CD4-positive, alpha-beta memory T cell (primary cell): ENCODE data around the gene BPI. TPM values are rescaled to one million over a fixed set of nuclear protein-coding genes. Genes with fewer than 3 reads are reported as not detected.

Experiments used
- CTCF ChIA-PET: fragments of 350-600 bp; sonication (Branson Sonifier 250); formaldehyde crosslinking; loops from one replicate; lab custom pipeline; 2021; ENCODE audit warnings: inconsistent platforms; ENCODE audit not compliant: partially characterized antibody; lab: Charles Lee
- POLR2A ChIA-PET: fragments of 350-600 bp; sonication (Branson Sonifier 250); formaldehyde crosslinking; loops from one replicate; lab custom pipeline; 2021; ENCODE audit not compliant: partially characterized antibody; lab: Charles Lee
- DNase-seq, 5 donors: peaks; one replicate each; pipeline versions ENCODE4 v3.0.0 to v3.0.0-alpha.2; 2020 to 2022; ENCODE audit warnings: mixed read lengths in 1 of 5
- H3K27ac ChIP-seq: one replicate; pipeline ENCODE4 v1.7.0; 2013; ENCODE audit warnings: low read depth, low read length
- H3K27me3 ChIP-seq: 2 replicates; pipeline ENCODE4 v1.7.0; 2013; ENCODE audit warnings: mild to moderate bottlenecking, low read length, moderate library complexity; ENCODE audit not compliant: insufficient read depth
- H3K36me3 ChIP-seq: 2 replicates; pipeline ENCODE4 v1.7.0; 2013; ENCODE audit warnings: mild to moderate bottlenecking, low read length, moderate library complexity; ENCODE audit not compliant: insufficient read depth
- H3K4me1 ChIP-seq: 2 replicates; pipeline ENCODE4 v1.7.0; 2013; ENCODE audit warnings: mild to moderate bottlenecking, low read length, moderate library complexity; ENCODE audit not compliant: insufficient read depth
- H3K4me3 ChIP-seq, 2 donors: one replicate each; pipeline ENCODE4 v1.7.0; 2013; ENCODE audit warnings: low read length in 2 of 2, mild to moderate bottlenecking in 1 of 2
- H3K9me3 ChIP-seq, 2 donors: one replicate each; pipeline ENCODE4 v1.7.0; 2013; ENCODE audit warnings: low read length in 2 of 2, control low read depth in 1 of 2; ENCODE audit not compliant: control insufficient read depth in 1 of 2
- H3K27ac Mint-ChIP-seq, 7 donors: one replicate each; pipeline ENCODE4 v1.8.0; 2020 to 2021; ENCODE audit warnings: mixed read lengths in 7 of 7, mild to moderate bottlenecking in 6 of 7, inconsistent platforms in 3 of 7, moderate library complexity in 3 of 7
- H3K27me3 Mint-ChIP-seq, 2 donors: one replicate each; pipeline ENCODE4 v1.8.0; 2020 to 2021; ENCODE audit warnings: mixed read lengths in 2 of 2
- H3K36me3 Mint-ChIP-seq, 2 donors: one replicate each; pipeline ENCODE4 v1.8.0; 2020 to 2021; ENCODE audit warnings: mixed read lengths in 2 of 2, inconsistent platforms in 1 of 2, mild to moderate bottlenecking in 1 of 2
- H3K4me1 Mint-ChIP-seq, 4 donors: one replicate each; pipeline ENCODE4 v1.8.0; 2020 to 2021; ENCODE audit warnings: mixed read lengths in 4 of 4, mild to moderate bottlenecking in 1 of 4
- H3K4me3 Mint-ChIP-seq, 8 donors: one replicate each; pipeline ENCODE4 v1.8.0; 2020 to 2021; ENCODE audit warnings: mixed read lengths in 8 of 8, mild to moderate bottlenecking in 7 of 8, moderate library complexity in 6 of 8, inconsistent platforms in 3 of 8
- H3K9me3 Mint-ChIP-seq, 8 donors: one replicate each; pipeline ENCODE4 v1.8.0; 2020 to 2021; ENCODE audit warnings: mixed read lengths in 8 of 8, mild to moderate bottlenecking in 5 of 8, inconsistent platforms in 3 of 8, moderate library complexity in 1 of 8
- intact Hi-C: fragments of 100-400 bp; cut with micrococcal nuclease; formaldehyde crosslinking; loops from one replicate; pipeline ENCODE4 v1.15.1; 2023
- polyA plus RNA-seq, 2 donors: library from polyadenylated mRNA; unstranded; fragments of 300-500 nt; fragmentation: Illumina TruSeq; gene quantifications; one replicate each; pipeline ENCODE4 v1.2.3, GENCODE V29; 2021
- total RNA-seq, 2 experiments: library from RNA; stranded (reverse); gene quantifications; one replicate each; pipeline ENCODE4 v1.2.3, GENCODE V29; 2021

BPI gene
- total and polyA plus RNA-seq, 4 experiments from 2014 or later, result not detected

DNA sequence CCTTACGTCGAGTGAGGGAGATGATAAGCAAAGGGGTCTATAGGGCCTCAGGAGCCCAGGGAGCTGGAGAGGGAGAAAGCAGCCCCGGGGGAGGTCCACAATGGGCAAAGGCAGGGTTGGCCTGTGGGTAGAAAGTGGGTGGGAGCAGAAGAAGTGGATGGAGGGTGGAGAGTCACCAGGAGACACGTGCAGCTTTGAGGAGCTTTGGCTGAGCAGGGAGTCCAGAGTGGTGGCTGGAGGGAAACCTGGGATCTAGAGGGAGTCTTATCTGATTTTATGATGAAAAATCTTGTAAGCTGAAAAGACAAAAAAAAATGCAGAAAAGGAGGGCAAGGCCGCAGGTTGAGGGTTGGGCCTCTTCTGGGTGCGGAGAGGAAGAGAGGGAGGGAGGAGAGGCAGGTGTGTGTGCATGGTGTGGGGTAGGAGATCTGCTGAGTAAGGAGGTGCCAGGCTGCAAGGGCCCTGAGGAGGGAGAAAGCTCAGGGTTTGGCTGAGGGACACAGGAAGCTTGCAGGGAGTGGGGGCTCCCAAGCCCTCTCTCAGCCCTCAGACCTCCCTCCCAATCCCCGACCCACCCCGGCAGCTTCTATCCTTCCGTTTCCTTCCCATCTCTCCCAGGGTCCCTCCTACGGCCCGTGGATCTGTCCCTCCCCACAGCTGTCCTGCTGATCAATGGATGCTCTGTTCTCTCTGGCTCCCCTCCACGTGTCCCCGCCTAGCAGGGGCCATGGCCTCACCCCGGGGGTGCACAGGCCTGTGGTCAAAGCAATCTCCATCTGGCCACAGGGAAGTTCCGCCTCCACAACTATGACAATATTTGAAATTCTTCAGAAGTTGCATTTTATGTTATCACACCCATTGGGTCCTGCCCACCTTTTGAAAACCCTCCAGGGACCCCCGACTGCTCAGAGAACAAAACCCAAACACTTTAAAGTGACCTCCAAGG is 17.1 kb upstream of the BPI start:
- no peak overlapping the region for H3K27ac ChIP-seq
- Mint-ChIP-seq H3K4me1 (peaks cover 0 to 2% (median 0%) of the 10 kb centered on the region in 4 donors), H3K4me3 (no peak overlapping the region), H3K27me3 (peaks cover 8 to 22% of the 10 kb centered on the region in 2 donors), H3K36me3 (no peaks in the 10 kb centered on the region), H3K27ac (peak overlapping the region in 1 of 7 donors; percentile 16), H3K9me3 (peaks cover 0 to 2% (median 0%) of the 10 kb centered on the region in 8 donors)
- no peaks in the 10 kb centered on the region for H3K36me3 ChIP-seq
- ChIA-PET CTCF (no interaction called here), POLR2A (no interaction called here)
- DNase-seq, result no peak
- H3K9me3 ChIP-seq, result no peaks in the 10 kb centered on the region
- no peaks in the 10 kb centered on the region for H3K4me1 ChIP-seq
- H3K4me3 ChIP-seq, result no peak overlapping the region
- no peaks in the 10 kb centered on the region for H3K27me3 ChIP-seq
- intact Hi-C loops, result no loop called here

DNA sequence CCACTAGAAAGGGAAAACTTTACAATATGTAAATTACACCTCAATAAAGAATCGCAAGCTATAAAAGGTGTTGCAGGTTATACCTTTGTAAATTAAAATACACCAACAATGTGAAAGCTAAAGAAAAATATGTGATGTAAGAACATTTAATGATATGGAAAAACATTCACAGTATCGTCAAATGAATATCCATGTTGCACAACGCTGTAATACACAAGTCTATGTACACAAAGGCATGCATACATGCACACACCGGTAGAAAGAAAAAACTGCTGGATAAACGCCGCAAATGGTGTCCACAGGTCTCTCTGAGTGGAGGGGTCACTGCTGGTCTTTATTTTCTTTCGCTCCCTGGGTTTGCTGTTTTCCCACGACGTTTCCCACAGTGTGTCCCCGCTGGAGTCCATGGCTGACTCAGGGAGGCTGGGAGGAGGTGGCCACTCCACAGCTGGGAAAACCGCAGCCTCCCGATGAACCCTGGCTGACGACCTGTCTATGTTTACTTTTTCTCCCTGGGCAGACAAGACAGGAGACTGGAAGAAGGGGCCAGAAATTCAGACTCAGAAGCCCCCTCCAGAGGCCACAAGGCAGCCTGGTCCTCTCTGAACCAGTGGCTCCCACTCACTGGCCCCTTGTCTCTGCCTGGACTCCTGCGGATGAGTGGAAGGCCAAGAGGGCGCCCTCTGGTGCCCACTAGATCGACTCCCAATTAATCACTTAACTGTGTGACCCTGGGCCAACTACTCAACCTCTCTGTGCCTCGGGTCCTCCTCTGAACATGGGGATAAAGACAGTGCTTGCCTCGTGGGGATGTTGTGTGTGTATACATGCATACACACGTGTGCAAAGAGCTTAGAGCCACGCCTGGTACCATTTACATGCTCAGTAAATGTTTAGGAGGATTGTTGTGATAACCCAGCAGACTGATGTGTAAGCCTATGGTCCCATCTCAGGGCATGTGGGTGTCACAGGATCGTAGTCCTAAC is 12.8 kb upstream of the BPI start:
- no peaks in the 10 kb centered on the region for H3K27me3 ChIP-seq
- H3K36me3 ChIP-seq, result no peaks in the 10 kb centered on the region
- H3K27me3 Mint-ChIP-seq, result peaks cover 11 to 37% of the 10 kb centered on the region in 2 donors
- intact Hi-C loops, result no loop called here
- POLR2A ChIA-PET, result no interaction called here
- H3K4me3 Mint-ChIP-seq, result no peak overlapping the region
- H3K4me3 ChIP-seq, result no peak overlapping the region
- CTCF ChIA-PET, result interaction anchor here (0.6 kb wide), 1 partner anchor 10 kb away, joined by 3 read pairs; no protein-coding TSS in a partner anchor
- no peaks in the 10 kb centered on the region for H3K9me3 Mint-ChIP-seq
- DNase-seq, result no peak
- H3K4me1 ChIP-seq, result no peaks in the 10 kb centered on the region
- no peaks in the 10 kb centered on the region for H3K9me3 ChIP-seq
- H3K36me3 Mint-ChIP-seq, result no peaks in the 10 kb centered on the region
- no peak overlapping the region for H3K27ac Mint-ChIP-seq
- H3K4me1 Mint-ChIP-seq, result peaks cover 0 to 2% (median 0%) of the 10 kb centered on the region in 4 donors
- H3K27ac ChIP-seq, result no peak overlapping the region

DNA sequence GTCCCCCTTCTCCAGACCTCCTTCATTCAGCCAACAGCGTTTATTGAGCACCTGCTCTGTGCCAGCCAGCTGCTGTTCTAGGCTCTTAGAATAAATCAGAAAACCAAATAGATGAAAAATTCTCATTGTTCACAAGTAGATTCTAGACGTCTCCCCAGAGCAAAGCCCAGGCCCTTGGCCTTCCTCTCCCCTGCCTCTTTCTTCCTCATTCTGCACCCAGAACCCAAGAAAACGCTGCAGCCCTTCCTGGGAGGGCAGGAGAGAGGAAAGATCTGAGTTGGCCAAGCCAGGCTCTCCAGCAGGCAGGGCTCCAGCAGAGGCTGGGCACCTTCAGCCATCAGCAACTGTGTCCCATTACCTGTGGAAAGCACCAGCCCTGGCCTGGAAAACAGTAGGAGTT is 12.0 kb upstream of the BPI start:
- Mint-ChIP-seq H3K4me1 (peaks cover 0 to 2% (median 0%) of the 10 kb centered on the region in 4 donors), H3K4me3 (no peak overlapping the region), H3K27me3 (peaks cover 8 to 40% of the 10 kb centered on the region in 2 donors), H3K36me3 (no peaks in the 10 kb centered on the region), H3K9me3 (no peaks in the 10 kb centered on the region), H3K27ac (no peak overlapping the region)
- H3K27me3 ChIP-seq, result no peaks in the 10 kb centered on the region
- H3K4me3 ChIP-seq, result no peak overlapping the region
- ChIA-PET CTCF (interaction anchor here (0.6 kb wide), 1 partner anchor 9 kb away, joined by 3 read pairs; no protein-coding TSS in a partner anchor), POLR2A (no interaction called here)
- H3K27ac ChIP-seq, result no peak overlapping the region
- intact Hi-C loops, result no loop called here
- H3K9me3 ChIP-seq, result no peaks in the 10 kb centered on the region
- no peak for DNase-seq
- no peaks in the 10 kb centered on the region for H3K4me1 ChIP-seq
- no peaks in the 10 kb centered on the region for H3K36me3 ChIP-seq

DNA sequence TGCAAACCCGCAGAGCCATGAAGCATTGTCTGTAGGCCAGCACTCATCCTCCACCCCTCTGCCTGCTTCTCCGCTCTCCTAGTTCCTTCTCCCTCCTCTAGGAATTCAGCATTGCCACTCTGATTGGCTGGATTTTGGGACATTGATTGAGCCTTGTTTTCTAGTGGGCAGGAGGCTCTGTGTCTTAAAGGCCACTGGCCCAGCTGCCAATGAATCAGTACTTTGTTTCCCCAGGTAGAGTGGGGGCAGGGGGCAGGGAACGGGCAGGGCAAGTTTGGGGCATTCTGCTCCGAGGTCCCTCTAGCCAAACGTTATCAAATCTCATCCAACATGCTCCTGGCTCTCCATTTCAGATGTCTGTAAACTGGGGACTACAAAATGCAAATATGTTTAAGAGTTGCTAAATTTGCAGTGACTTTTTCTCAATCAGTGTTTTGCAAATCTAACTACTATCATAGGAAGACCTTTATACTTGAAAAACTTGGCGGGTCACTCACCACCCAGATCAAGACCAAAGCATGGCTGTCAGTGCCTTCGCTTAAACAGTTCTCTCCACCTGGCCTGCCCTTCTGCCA is 10.4 kb upstream of the BPI start:
- CTCF ChIA-PET, result no interaction called here
- Histone ChIP-seq H3K4me1 (no peaks in the 10 kb centered on the region), H3K36me3 (no peaks in the 10 kb centered on the region), H3K4me3 (no peak overlapping the region), H3K9me3 (no peaks in the 10 kb centered on the region), H3K27ac (no peak overlapping the region), H3K27me3 (no peaks in the 10 kb centered on the region)
- H3K27me3 Mint-ChIP-seq, result peaks cover 4 to 43% of the 10 kb centered on the region in 2 donors
- no peaks in the 10 kb centered on the region for H3K36me3 Mint-ChIP-seq
- peaks cover 0 to under 1% (median 0%) of the 10 kb centered on the region in 4 donors for H3K4me1 Mint-ChIP-seq
- H3K9me3 Mint-ChIP-seq, result no peaks in the 10 kb centered on the region
- POLR2A ChIA-PET, result no interaction called here
- no peak overlapping the region for H3K27ac Mint-ChIP-seq
- intact Hi-C loops, result no loop called here
- no peak overlapping the region for H3K4me3 Mint-ChIP-seq
- no peak for DNase-seq

DNA sequence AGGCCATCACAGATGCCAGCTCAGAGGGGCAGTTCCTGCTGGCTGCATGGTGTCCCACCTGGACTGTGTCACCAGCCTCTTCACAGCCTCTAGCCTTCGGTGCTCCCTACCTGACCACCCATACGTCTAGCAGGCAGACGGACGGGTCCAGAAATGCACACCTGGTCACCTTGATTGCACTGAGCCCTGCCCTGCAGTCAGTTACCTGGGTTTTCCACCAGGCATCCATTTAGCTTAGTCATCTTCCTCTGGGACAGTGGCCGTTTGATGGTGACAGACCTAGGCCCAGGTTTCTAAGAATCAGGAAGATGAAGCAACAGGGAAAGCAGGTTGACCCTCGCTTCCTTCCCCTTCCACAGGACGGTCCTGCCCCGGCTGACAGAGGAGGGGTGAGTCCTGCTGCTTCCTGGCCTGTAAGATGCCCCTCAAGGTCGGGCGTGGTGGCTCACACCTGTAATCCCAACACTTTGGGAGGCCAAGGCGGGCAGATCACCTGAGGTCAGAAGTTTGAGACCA is 9.8 kb upstream of the BPI start:
- POLR2A ChIA-PET, result no interaction called here
- no peak overlapping the region for H3K27ac Mint-ChIP-seq
- peaks cover 4 to 43% of the 10 kb centered on the region in 2 donors for H3K27me3 Mint-ChIP-seq
- Histone ChIP-seq H3K27me3 (no peaks in the 10 kb centered on the region), H3K4me3 (no peak overlapping the region), H3K27ac (no peak overlapping the region), H3K36me3 (no peaks in the 10 kb centered on the region), H3K4me1 (no peaks in the 10 kb centered on the region), H3K9me3 (no peaks in the 10 kb centered on the region)
- intact Hi-C loops, result no loop called here
- H3K4me1 Mint-ChIP-seq, result no peaks in the 10 kb centered on the region
- CTCF ChIA-PET, result no interaction called here
- H3K36me3 Mint-ChIP-seq, result no peaks in the 10 kb centered on the region
- H3K9me3 Mint-ChIP-seq, result no peaks in the 10 kb centered on the region
- no peak overlapping the region for H3K4me3 Mint-ChIP-seq
- no peak for DNase-seq

DNA sequence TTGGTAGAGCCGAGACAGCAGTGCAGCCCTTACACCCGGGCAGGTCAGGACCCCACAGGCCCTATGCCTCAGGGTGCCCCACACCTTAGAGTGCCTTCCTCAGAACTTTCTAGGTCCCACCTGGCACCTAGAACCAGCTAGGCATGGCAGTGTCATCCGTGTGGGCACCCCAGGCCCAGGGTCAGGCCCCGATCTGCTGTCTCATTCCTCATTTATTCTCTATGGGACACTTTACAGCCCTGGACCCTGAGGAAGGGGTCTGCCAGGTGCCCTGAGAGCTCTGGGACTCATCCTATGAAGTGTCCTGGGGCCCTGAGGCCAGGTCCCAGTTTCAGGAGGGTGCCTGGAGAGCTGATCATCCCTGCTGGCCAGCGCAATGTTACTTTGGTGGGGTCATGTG is 8.1 kb upstream of the BPI start:
- Mint-ChIP-seq H3K36me3 (no peaks in the 10 kb centered on the region), H3K9me3 (no peaks in the 10 kb centered on the region), H3K4me1 (no peaks in the 10 kb centered on the region), H3K27me3 (peaks cover 5 to 39% of the 10 kb centered on the region in 2 donors), H3K27ac (no peak overlapping the region), H3K4me3 (no peak overlapping the region)
- Histone ChIP-seq H3K4me1 (no peaks in the 10 kb centered on the region), H3K27me3 (no peaks in the 10 kb centered on the region), H3K27ac (no peak overlapping the region), H3K36me3 (no peaks in the 10 kb centered on the region), H3K9me3 (no peaks in the 10 kb centered on the region), H3K4me3 (no peak overlapping the region)
- CTCF ChIA-PET, result no interaction called here
- intact Hi-C loops, result no loop called here
- DNase-seq, result no peak
- POLR2A ChIA-PET, result no interaction called here
